ENCODE data around the gene TENM3.

TENM3 gene

GRCh38 chr4:182328505-182328904 is 85.3 kb downstream of the TENM3 start:
- TF ChIP-seq ZFX (IDR thresholded peaks at IDR 0.05; ENCODE audit: borderline replicate concordance): no peak
- TF ChIP-seq, protein P1, sequence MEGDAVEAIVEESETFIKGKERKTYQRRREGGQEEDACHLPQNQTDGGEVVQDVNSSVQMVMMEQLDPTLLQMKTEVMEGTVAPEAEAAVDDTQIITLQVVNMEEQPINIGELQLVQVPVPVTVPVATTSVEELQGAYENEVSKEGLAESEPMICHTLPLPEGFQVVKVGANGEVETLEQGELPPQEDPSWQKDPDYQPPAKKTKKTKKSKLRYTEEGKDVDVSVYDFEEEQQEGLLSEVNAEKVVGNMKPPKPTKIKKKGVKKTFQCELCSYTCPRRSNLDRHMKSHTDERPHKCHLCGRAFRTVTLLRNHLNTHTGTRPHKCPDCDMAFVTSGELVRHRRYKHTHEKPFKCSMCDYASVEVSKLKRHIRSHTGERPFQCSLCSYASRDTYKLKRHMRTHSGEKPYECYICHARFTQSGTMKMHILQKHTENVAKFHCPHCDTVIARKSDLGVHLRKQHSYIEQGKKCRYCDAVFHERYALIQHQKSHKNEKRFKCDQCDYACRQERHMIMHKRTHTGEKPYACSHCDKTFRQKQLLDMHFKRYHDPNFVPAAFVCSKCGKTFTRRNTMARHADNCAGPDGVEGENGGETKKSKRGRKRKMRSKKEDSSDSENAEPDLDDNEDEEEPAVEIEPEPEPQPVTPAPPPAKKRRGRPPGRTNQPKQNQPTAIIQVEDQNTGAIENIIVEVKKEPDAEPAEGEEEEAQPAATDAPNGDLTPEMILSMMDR (IDR thresholded peaks at IDR 0.05): no peak
- H3K27ac ChIP-seq: no peak overlapping the region

GRCh38 chr4:182337366-182337765 is 94.2 kb downstream of the TENM3 start:
- TF ChIP-seq ZFX (IDR thresholded peaks at IDR 0.05; ENCODE audit: borderline replicate concordance): no peak
- no peak overlapping the region for H3K27ac ChIP-seq

- TF ChIP-seq, protein P1 (IDR thresholded peaks at IDR 0.05): no peak
- TF ChIP-seq ZFX (IDR thresholded peaks at IDR 0.05; ENCODE audit: borderline replicate concordance): no peak
These were observed 94.9 kb downstream of the TENM3 start for GRCh38 chr4:182338063-182338462.

GRCh38 chr4:182338746-182339145 is 95.5 kb downstream of the TENM3 start:
- no peak overlapping the region for H3K27ac ChIP-seq
- TF ChIP-seq, protein P1 (IDR thresholded peaks at IDR 0.05): no peak
- TF ChIP-seq ZFX (IDR thresholded peaks at IDR 0.05; ENCODE audit: borderline replicate concordance): no peak

More at GRCh38 chr4:182338063-182338462, 94.9 kb downstream of the TENM3 start:
- H3K27ac ChIP-seq: no peak overlapping the region

- no peak overlapping the region for H3K27ac ChIP-seq
- TF ChIP-seq, protein P1 (IDR thresholded peaks at IDR 0.05): no peak
- TF ChIP-seq ZFX (IDR thresholded peaks at IDR 0.05; ENCODE audit: borderline replicate concordance): no peak
These were observed 96.0 kb downstream of the TENM3 start for GRCh38 chr4:182339221-182339641.

DNA sequence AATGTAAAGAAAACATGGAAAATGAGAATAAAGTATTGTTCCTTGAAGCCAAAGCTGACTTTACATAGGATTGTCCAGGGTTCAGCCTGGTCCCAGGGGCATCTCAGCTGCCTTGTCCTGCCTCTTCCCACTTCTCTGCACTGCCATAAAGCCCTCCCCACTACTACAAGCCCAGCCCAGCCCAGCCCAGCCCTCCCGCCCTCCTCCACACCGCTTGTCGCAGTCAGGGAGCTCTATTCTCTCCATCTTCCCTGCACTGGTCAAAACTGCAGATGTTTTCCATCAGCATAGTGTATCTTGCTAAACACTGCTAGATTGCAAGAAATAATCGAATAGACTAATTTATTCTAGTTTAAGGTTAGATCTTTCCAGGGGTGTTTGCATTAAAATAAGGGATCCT is 100.3 kb downstream of the TENM3 start:
- H3K27ac ChIP-seq: no peak overlapping the region
- no peak for TF ChIP-seq ZFX (IDR thresholded peaks at IDR 0.05; ENCODE audit: borderline replicate concordance)
- TF ChIP-seq, protein P1 (IDR thresholded peaks at IDR 0.05): no peak

DNA sequence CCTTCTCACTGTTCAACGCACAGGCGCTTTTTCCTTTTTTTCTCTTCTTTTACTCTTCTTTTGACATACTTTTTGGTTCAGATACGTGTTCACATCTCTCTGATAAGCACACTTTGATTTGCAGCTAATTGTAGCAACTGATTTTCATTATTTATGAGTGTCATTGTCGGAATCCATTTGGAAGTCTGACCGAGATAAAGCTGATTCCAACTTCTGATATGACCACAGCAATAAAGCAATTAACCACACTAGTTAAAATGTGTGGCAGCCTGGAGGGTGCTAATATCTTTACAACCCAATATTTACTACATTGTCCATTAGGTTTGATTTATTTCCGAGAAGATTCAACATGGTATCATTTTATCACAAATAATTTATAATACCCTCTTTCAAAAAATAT is 101.8 kb downstream of the TENM3 start:
- H3K27ac ChIP-seq: no peak overlapping the region
- TF ChIP-seq, protein P1 (IDR thresholded peaks at IDR 0.05): no peak
- no peak for TF ChIP-seq ZFX (IDR thresholded peaks at IDR 0.05; ENCODE audit: borderline replicate concordance)

DNA sequence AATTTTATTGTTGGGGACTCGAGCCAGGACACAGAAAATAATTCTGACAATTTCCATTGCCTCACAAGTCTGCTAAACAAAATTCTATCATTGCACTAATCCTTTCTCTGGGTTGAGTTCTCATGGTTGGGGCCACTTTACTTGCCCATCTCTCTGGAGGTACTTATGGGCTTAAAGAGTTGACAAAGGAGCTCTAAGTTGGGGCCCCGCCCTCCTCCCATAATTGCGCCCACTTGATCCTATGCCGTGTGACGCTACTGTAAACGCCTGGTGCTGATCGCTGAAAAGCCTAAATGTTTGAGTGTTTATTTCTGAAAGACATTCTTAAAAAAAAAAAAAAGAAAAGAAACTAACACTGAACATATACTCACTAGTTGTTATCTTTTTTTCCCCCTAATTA is 103.0 kb downstream of the TENM3 start:
- TF ChIP-seq ZFX (IDR thresholded peaks at IDR 0.05; ENCODE audit: borderline replicate concordance): no peak
- TF ChIP-seq, protein P1 (IDR thresholded peaks at IDR 0.05): no peak
- no peak overlapping the region for H3K27ac ChIP-seq
